NCI-H1417 treated with DMSO at 0.1 percent for 48 hours (cell line): Measurements from ENCODE around the gene SEMA3E.
"Not testable (repeated sequence)": the region's sequence is repeated elsewhere in the genome, so short reads cannot be mapped to it uniquely, and the experiment has no call there.

ENCODE experiments used
- DNase-seq: peaks from one replicate; lab custom pipeline; 2025; lab: John Stamatoyannopoulos, UW

Gene SEMA3E

DNA sequence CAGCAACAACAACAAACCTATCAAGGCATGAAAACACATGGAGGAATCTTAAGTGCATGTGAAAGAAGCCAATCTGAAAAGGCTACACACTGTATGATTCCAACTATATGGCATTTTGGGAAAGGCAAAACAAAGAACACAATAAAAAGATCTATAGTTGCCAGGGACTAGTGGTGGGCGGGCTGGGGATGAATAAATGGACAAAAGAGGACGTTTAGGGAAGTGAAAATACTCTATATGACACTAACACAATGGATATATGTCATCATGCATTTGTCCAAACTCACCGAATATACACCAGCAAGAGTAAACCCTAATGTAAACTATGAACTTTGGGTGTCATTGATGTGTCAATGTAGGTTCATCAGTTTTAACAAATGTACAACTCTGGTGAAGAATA, 89.1 kb downstream of the SEMA3E start:
- no peak for DNase-seq

GRCh38 chr7:83552556-83552955, 96.4 kb downstream of the SEMA3E start:
- not testable (repeated sequence) for DNase-seq

DNA sequence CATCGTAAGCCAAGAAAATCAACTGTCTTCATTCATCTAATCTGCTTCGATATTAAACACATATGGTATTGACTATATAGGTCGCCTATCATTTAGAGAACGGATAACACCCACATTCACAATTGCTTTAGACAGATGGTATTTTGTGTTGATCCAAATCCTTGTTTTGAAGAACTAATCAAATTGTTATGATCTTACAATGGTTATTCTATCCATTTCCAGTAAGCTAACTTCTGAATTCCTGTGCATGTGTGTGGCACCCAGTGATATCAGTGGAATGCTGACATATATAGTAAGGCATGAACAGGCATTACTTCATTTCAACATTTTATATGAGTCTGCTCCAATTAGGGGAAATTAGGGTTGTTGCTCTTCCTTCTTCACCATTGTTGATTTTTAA, 98.8 kb downstream of the SEMA3E start:
- no peak for DNase-seq

DNA sequence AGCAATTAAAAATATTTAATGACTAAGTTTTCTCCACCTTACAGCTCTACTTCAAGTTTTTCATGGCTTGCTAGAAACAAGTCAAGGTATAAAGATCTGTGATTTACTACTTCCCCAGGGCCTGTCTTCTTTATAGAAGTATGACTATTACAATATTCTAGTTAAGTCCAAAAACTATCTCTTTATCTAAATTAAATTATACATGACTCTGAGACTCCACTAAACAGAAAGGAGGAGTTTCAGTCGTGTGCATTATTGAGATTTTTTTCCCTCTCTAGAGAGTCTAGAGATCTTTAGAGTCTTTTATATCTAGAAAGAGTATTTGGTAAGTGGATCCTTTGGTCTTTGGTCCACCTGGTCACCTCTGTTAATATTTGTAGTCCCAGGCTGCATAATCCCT, 100.7 kb downstream of the SEMA3E start:
- no peak for DNase-seq

- peak; percentile 77 for DNase-seq
These were observed 101.4 kb downstream of the SEMA3E start for GRCh38 chr7:83547526-83547925.

GRCh38 chr7:83546586-83546985, 102.4 kb downstream of the SEMA3E start:
- DNase-seq: no peak

GRCh38 chr7:83541187-83541960, 107.6 kb downstream of the SEMA3E start:
- DNase-seq: no peak

- no peak for DNase-seq
These were observed 114.5 kb downstream of the SEMA3E start for GRCh38 chr7:83534488-83534887.

GRCh38 chr7:83532219-83532618, 116.7 kb downstream of the SEMA3E start:
- no peak for DNase-seq

DNA sequence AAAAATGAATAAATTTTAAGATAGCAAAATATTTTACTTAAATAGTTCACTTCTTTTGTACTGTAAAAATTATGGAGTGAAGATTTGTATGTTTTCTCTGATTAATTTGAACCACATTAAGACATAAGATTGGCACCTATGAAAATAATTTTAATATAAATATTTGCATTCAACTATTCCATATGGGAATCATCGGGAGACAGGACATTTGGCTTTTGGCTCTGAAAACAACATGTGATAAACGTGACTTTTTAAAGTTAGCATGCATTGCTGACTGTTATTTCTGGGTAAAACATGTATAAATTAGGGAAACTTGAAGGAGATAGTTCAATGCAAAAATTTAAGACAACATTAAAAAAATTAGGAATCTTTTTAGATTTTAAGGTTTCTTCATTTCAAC, 117.2 kb downstream of the SEMA3E start:
- no peak for DNase-seq

GRCh38 chr7:83528925-83529423, 120.0 kb downstream of the SEMA3E start:
- DNase-seq: peak; percentile 22

DNA sequence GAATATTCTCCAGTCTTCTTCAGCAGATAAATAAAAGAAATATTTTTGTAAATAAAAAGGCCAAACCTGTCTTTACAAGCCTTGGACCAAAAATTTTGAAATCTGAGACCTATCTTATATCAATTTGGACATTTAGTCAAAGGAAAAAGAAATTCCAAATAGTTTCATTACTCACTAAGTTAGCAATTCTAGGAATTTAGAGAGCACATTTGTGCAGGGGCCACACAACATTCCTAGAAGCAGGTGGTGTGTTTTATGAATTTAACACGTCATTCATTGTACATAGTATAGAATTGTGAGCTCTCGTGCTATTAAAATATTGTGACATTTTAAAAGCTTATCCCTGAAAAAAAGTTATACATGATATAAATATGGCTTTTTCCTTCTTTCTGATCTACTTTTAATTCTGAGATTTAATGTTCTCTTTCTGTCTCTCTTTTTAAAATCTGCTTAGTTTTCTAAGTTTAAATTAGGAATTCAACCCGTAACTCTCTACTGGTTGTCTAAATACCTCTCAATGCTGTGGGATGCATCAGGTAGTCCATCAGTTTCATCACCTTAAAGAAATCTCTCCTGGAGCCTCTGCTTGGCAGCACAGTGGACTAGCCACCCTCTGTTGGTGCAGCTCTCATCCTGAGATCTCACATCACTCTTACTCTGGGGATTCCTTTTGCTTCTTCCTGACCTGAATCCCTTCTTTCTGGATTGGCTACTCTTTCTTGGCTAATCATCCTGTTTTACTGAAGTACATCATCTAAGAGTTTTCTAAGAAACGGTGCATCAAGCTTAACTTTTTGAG, 124.5 kb downstream of the SEMA3E start:
- DNase-seq: no peak

DNA sequence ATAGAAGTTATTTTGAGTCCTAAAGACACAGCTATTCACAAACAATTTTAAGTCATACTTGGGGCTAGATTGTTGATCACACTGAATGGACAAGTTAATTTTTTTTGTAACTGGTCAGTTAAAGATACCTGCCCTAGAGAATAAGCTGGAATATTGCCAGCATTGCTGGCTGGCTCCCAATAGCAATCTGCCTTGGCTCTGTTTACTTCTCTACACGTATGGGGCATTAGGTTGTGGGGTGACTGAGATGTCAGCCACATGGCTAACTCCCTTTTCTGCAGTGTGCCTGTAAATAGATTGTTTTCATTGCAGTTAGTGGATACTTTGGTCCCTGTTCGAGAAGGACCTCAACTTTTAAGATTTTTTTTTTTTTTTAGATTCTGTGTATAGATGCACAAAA, 128.2 kb downstream of the SEMA3E start:
- DNase-seq: no peak

DNA sequence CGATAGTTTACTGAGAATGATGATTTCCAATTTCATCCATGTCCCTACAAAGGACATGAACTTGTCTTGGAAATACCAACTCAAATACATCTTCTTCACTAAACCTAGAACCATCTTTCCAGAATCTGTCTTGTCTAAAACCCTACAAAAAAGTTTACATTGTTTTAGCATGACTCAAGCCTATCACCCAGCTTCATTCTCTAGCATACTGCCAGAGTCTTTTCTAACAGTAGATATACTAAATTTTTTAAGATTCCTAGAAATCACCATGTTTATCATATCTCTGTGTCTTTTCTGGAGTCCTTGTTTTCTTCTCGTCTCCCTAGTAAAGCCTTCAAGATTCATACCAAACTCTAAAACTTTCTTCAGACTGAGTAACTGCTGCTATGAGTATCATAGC, 129.7 kb downstream of the SEMA3E start:
- no peak for DNase-seq

GRCh38 chr7:83517035-83517700, 131.8 kb downstream of the SEMA3E start:
- no peak for DNase-seq

GRCh38 chr7:83514977-83515376, 134.0 kb downstream of the SEMA3E start:
- DNase-seq: no peak

DNA sequence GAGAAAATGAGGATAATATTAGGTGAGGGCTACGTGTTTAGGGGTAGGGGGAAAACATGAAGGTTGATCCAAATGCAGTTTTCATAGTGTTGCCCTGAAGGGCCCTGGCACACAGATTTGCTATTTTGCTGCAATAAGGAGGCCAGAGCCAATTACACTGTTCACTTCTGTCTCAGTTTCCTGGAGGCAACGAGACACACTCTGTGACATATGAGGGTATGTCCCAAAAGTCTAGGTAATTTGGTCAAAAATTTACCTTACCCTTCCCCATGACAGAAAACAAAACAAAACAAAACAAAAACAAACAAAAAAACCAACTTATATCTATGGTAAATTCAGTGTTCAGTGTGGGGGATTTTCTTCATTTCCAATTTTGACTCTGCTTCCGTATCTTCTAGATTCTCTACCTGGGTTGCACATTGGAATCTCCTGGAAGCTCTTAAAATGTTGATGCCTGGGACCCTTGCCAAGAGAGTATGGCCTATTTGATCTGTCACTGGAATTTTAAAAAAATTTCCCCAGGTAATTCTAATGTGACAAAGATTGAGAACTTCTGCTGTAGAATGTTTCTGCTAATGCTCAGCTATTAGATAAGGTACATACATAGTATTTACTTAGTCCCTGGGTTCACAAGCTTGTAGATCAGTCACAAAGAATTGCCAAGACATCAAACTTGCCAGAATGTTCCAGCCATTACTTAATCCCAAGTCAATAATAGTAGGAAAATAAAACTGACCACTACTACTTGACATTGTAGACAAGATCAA, 139.5 kb downstream of the SEMA3E start:
- DNase-seq: no peak

DNA sequence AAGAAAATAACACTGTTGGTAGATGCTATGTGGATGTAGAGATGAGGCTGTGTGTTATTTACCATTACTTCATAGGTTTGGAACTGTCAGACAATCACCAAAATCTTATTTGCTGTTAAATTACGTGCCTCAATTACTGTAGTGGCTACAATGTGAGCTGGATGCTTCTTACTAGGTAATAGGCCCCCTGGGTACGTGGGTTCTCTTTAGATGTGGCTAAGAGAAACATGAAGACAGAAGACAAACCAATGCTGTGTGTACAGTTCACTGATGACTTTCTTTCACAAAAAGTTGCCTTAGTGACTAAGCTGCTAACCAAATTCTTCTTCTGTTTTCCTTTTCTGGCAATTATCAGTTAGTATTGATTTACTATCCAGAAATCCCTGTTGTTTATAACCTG, 144.6 kb downstream of the SEMA3E start:
- DNase-seq: no peak

DNA sequence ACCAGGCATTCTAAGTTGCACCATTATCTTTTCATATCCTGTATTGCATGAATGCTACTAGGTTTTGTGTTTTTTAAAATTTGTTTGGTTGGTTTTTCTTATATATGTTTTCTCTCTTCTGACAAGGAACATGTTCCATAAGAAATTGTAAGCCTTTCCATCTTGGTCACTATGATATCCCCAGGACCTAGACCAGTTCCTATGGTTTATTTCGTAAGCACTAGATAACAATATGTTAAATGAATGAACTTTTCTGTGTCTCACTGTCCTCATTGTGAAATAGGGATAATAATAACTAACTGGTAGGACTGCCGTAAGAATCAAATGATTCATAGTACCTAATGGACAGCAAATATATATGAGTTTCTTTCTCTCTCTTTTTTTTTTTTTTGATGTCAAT, 146.3 kb downstream of the SEMA3E start:
- DNase-seq: no peak

DNA sequence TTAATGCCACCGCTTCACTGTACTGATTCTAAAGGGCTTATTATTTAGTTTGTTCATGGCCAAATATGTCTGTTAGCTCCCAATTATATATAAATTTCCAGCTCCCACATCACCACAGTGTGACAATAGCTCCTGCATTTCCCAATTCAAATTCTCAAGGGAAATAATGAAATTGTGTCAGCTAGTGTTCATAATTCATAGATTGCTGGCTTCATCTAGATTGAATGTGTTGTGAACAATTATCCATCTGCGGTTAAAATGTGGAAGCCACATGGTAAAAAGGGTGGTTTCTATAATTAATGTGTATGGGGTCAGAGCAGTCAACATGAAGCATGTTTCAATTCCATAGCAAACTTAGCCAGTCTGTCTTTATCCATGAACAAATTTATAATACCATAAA, 154.3 kb downstream of the SEMA3E start:
- no peak for DNase-seq

DNA sequence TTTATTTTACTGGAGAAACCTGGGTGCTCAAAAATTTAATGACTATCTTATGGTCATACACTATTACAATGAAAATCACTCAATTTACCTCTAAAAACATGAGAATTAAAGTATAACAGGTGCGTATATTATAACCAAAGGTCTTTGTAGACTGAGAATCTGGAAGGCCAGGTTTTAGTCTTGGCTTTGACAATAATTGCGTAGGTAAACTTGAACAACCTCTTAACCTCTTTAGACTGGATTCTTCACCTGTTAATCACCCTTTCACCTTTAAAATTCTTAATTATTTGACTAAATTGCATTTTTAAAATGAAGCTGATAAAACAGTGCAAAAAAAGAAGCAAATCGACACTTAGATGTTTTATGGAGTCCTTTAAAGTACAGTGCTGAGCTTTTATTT, 156.1 kb downstream of the SEMA3E start:
- no peak for DNase-seq

DNA sequence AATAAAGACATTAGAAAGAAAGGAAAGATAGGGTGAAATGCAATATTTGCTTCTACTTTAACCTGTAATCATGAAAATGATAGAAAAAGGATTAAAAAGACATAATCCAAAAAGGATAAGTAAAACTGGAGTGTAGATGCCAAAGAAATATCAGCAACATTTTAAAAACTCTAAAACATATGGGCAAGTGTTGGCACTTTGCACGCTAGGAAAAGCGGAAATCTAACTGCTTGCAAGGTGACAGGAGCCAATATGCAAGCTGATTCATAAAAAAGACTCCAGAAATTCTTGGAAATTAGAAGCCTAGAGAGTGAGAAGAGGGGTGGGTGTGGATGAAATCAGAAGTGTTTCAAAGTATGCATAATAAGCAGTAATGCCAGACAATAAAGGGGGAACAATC, 161.1 kb downstream of the SEMA3E start:
- DNase-seq: no peak
